ENCODE results near the gene GGT6.

DNA sequence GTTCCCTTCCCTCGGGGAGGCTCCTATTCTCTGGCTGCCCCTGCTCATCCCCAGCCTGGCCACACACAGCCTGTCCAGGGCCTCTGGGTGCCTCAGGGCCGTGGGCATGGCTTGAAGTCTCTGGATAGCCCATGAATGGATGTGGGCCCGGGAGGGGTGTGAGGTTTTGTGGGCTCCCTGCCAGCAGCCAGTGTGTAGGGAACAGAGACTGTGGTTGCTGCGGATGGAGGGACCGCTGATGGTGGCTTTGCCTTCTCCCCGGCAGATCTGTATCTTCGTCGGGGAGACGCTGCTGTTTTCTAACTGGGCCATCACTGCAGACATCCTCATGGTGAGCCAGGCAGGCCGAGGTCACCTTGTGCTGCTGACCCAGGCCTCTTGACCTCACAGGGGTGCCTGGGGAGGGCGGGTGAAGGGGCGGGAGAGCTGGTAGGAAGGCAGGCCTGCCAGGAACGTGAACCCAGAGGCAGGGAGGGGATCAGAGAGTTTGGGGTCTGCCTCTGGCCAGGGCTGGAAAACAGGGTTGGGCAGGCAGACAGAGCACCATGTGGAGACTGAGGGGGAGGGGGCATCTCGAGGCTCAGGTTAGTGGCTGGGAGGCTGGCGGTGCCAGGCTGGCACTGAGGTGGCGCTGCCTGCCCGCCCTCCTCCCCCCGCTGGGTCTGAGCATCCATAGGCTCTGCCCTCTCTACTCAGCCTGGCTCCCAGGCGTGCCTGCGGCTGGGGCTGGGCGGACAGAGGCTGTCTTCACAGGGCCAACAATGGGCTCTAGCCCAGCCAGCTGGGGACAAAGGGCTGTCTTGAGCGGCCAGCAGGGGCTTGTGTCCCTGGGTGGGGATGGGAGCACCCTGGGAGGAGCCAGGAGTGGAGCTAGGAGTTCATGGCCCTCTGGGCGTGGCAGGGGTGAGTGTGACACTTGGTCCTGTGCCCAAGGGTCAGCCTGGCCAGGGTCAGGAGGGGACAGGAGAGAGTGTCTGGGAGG is 26.6 kb downstream of the GGT6 start:
- TF ChIP-seq, protein P1, sequence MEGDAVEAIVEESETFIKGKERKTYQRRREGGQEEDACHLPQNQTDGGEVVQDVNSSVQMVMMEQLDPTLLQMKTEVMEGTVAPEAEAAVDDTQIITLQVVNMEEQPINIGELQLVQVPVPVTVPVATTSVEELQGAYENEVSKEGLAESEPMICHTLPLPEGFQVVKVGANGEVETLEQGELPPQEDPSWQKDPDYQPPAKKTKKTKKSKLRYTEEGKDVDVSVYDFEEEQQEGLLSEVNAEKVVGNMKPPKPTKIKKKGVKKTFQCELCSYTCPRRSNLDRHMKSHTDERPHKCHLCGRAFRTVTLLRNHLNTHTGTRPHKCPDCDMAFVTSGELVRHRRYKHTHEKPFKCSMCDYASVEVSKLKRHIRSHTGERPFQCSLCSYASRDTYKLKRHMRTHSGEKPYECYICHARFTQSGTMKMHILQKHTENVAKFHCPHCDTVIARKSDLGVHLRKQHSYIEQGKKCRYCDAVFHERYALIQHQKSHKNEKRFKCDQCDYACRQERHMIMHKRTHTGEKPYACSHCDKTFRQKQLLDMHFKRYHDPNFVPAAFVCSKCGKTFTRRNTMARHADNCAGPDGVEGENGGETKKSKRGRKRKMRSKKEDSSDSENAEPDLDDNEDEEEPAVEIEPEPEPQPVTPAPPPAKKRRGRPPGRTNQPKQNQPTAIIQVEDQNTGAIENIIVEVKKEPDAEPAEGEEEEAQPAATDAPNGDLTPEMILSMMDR (conservative IDR thresholded peaks at IDR 0.05): no peak
- no peak for TF ChIP-seq EZH2 (IDR thresholded peaks at IDR 0.05; ENCODE audit: low read depth)
